Liver (tissue), 9 donors: ENCODE measurements around the gene GON4L. TPM values are rescaled to one million over a fixed set of nuclear protein-coding genes. Genes with fewer than 3 reads are reported as not detected.

Experiments
- DNase-seq: peaks from one replicate; pipeline ENCODE4 v3.0.0-alpha.2; 2017; ENCODE audit warnings: low spot score
- H3K27ac ChIP-seq, 2 donors: one replicate each; pipeline ENCODE4 v1.7.0; 2013; ENCODE audit warnings: inconsistent platforms in 2 of 2, low read length in 2 of 2, control low read depth in 1 of 2, low read depth in 1 of 2, mild to moderate bottlenecking in 1 of 2
- H3K27me3 ChIP-seq, 4 donors: one replicate each; pipeline versions ENCODE4 v1.6.1 to v1.7.0; 2013; ENCODE audit warnings: low read length in 3 of 4, inconsistent platforms in 1 of 4, mild to moderate bottlenecking in 1 of 4, moderate library complexity in 1 of 4; ENCODE audit not compliant: control insufficient read depth in 4 of 4, insufficient read depth in 4 of 4
- H3K36me3 ChIP-seq, 4 donors: one replicate each; pipeline versions ENCODE4 v1.6.1 to v1.7.0; 2013; ENCODE audit warnings: low read length in 3 of 4, mild to moderate bottlenecking in 3 of 4, low read depth in 1 of 4, moderate library complexity in 1 of 4; ENCODE audit not compliant: control insufficient read depth in 4 of 4, insufficient read depth in 3 of 4
- H3K4me1 ChIP-seq, 4 donors: one replicate each; pipeline versions ENCODE4 v1.6.1 to v1.7.0; 2013; ENCODE audit warnings: low read length in 3 of 4, mild to moderate bottlenecking in 3 of 4, moderate library complexity in 1 of 4; ENCODE audit not compliant: control insufficient read depth in 4 of 4, insufficient read depth in 4 of 4
- H3K4me3 ChIP-seq, 3 donors: one replicate each; pipeline versions ENCODE4 v1.6.1 to v1.7.0; 2013; ENCODE audit warnings: low read length in 3 of 3, control low read depth in 1 of 3, low read depth in 1 of 3, mild to moderate bottlenecking in 1 of 3
- H3K9ac ChIP-seq, 2 donors: one replicate each; pipeline ENCODE4 v1.7.0; 2013; ENCODE audit warnings: low read length in 2 of 2, mild to moderate bottlenecking in 2 of 2, moderate library complexity in 2 of 2, control low read depth in 1 of 2, low read depth in 1 of 2
- H3K9me3 ChIP-seq, 4 donors: one replicate each; pipeline versions ENCODE4 v1.6.1 to v1.7.0; 2013; ENCODE audit warnings: low read length in 3 of 4; ENCODE audit not compliant: control insufficient read depth in 4 of 4
- ATF3 ChIP-seq: IDR thresholded peaks from 2 replicates; pipeline ENCODE4 v1.6.1; 2016; ENCODE audit warnings: antibody characterized with exemption
- CTCF ChIP-seq: fragments of 150-350 bp; IDR thresholded peaks from 2 replicates; pipeline ENCODE4 v1.5.1; 2017; ENCODE audit warnings: improper control_type of control experiment, low read depth, low read length; ENCODE audit not compliant: missing input control
- EGR1 ChIP-seq, 2 donors: IDR thresholded peaks; 2 replicates each; pipeline ENCODE4 v1.6.1; 2016 to 2018; ENCODE audit warnings: antibody characterized with exemption in 2 of 2, low read depth in 2 of 2
- FOXA1 ChIP-seq: IDR thresholded peaks from 2 replicates; pipeline ENCODE4 v1.6.1; 2016; ENCODE audit warnings: antibody characterized with exemption
- FOXA2 ChIP-seq: IDR thresholded peaks from 2 replicates; pipeline ENCODE4 v1.6.1; 2016; ENCODE audit warnings: antibody characterized with exemption
- GABPA ChIP-seq, 2 donors: IDR thresholded peaks in 1 of 2; conservative IDR thresholded peaks in 1 of 2; 2 replicates each; pipeline ENCODE4 v1.6.1; 2016; ENCODE audit warnings: antibody characterized with exemption in 2 of 2, mild to moderate bottlenecking in 1 of 2, moderate library complexity in 1 of 2
- HNF4A ChIP-seq, 2 donors: conservative IDR thresholded peaks; 2 replicates each; pipeline ENCODE4 v1.6.1; 2016; ENCODE audit warnings: antibody characterized with exemption in 2 of 2, mild to moderate bottlenecking in 2 of 2
- HNF4G ChIP-seq: IDR thresholded peaks from 2 replicates; pipeline ENCODE4 v1.6.1; 2016; ENCODE audit warnings: antibody characterized with exemption
- JUND ChIP-seq, 2 donors: IDR thresholded peaks; 2 replicates each; pipeline ENCODE4 v1.6.1; 2016; ENCODE audit warnings: antibody characterized with exemption in 2 of 2
- MAX ChIP-seq: IDR thresholded peaks from 2 replicates; pipeline ENCODE4 v1.6.1; 2016; ENCODE audit warnings: antibody characterized with exemption
- NR2F2 ChIP-seq: IDR thresholded peaks from 2 replicates; pipeline ENCODE4 v1.6.1; 2016; ENCODE audit warnings: antibody characterized with exemption
- RAD21 ChIP-seq, 2 donors: IDR thresholded peaks; 2 replicates each; pipeline ENCODE4 v1.6.1; 2016; ENCODE audit warnings: antibody characterized with exemption in 2 of 2, mild to moderate bottlenecking in 2 of 2
- REST ChIP-seq: IDR thresholded peaks from 2 replicates; pipeline ENCODE4 v1.6.1; 2016; ENCODE audit warnings: antibody characterized with exemption, mild to moderate bottlenecking
- RXRA ChIP-seq, 2 donors: IDR thresholded peaks; 2 replicates each; pipeline ENCODE4 v1.6.1; 2017 to 2018; ENCODE audit warnings: antibody characterized with exemption in 2 of 2, mild to moderate bottlenecking in 1 of 2
- SP1 ChIP-seq: IDR thresholded peaks from 2 replicates; pipeline ENCODE4 v1.6.1; 2018; ENCODE audit warnings: antibody characterized with exemption, mild to moderate bottlenecking
- TAF1 ChIP-seq: conservative IDR thresholded peaks from 2 replicates; pipeline ENCODE4 v1.6.1; 2016; ENCODE audit warnings: antibody characterized with exemption, mild to moderate bottlenecking
- YY1 ChIP-seq: IDR thresholded peaks from 2 replicates; pipeline ENCODE4 v1.6.1; 2016; ENCODE audit warnings: antibody characterized with exemption, mild to moderate bottlenecking
- ZBTB33 ChIP-seq: IDR thresholded peaks from 2 replicates; pipeline ENCODE4 v1.6.1; 2016; ENCODE audit warnings: antibody characterized with exemption
- whole genome bisulfite sequencing: extraction: QIAGEN DNeasy Blood & Tissue Kit; methylation state at CpG from one replicate; pipeline ENCODE4 v1.1.7; 2013; 5-methylcytosine and 5-hydroxymethylcytosine counted together
- polyA plus RNA-seq, 2 donors: library from polyadenylated mRNA; stranded (reverse) in 1 of 2; unstranded in 1 of 2; fragments of 200-250 nt in 1 of 2; fragments of >200 nt in 1 of 2; fragmentation: Nextera tagmentation in 1 of 2; extraction: Ambion mirVana in 1 of 2; gene quantifications; one replicate each; pipeline versions ENCODE4 v1.2.1 to v1.2.3, GENCODE V29; 2013 to 2015
- total RNA-seq, 2 donors: library from RNA; depleted of rRNA; stranded (reverse); fragments of >200 nt; gene quantifications; one replicate each; pipeline ENCODE4 v1.2.3, GENCODE V29; 2014
- donor health status: healthy.
- donor health status: healthy.
- donor health status: healthy.
- donor health status: healthy.
- donor health status: healthy.

GON4L gene
- total and polyA plus RNA-seq, 4 donors, result 5.7 to 26.2 (median 15.7) TPM

GRCh38 chr1:155899683-155900082, 42.7 kb upstream of the GON4L start:
- Histone ChIP-seq H3K9ac (no peak overlapping the region), H3K4me3 (no peak overlapping the region), H3K27me3 (no peaks in the 10 kb centered on the region), H3K9me3 (no peaks in the 10 kb centered on the region), H3K27ac (no peak overlapping the region), H3K36me3 (peaks cover 17 to 49% (median 43%) of the 10 kb centered on the region in 4 donors), H3K4me1 (no peaks in the 10 kb centered on the region)
- 99% methylated on average over 2 of the region's 2 CpGs for WGBS
- TF ChIP-seq REST (no peak), HNF4G (no peak), ZBTB33 (no peak), RAD21 (IDR thresholded peaks at IDR 0.05) (no peak), JUND (IDR thresholded peaks at IDR 0.05) (no peak), MAX (no peak), NR2F2 (no peak), HNF4A (conservative IDR thresholded peaks at IDR 0.05) (no peak), GABPA (IDR thresholded peaks at IDR 0.05 in 1 of 2, conservative IDR thresholded peaks at IDR 0.05 in 1 of 2) (no peak), RXRA (IDR thresholded peaks at IDR 0.05) (no peak), FOXA1 (no peak), YY1 (no peak), CTCF (no peak), FOXA2 (no peak), EGR1 (IDR thresholded peaks at IDR 0.05; ENCODE audit: low read depth in 2 of 2) (no peak), ATF3 (no peak), TAF1 (no peak), SP1 (no peak)
- DNase-seq, result no peak
